ENCODE results near the gene ZFR2. TPM values are rescaled to one million over a fixed set of nuclear protein-coding genes. Genes with fewer than 3 reads are reported as not detected.

ZFR2 gene
- polyA plus RNA-seq, 2 of the 4 experiments (the other 2 are of a cell fraction) = 0.14 to 0.30 TPM

DNA sequence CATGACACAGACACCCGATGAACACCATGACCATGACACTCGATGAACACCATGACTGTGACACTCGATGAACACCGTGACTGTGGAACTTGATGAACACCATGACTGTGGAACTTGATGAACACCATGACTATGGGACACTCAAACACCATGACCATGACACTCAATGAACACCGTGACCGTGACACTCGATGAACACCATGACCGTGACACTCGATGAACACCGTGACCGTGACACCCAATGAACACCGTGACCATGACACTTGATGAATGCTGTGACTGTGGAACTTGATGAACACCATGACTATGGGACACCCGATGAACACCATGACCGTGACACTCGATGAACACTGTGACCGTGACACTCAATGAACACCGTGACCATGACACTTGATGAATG lies 31.5 kb downstream of the ZFR2 start:
- no peak overlapping the region for H3K4me2 ChIP-seq
- TF ChIP-seq TP53 (CRISPR knock-in tag; IDR thresholded peaks at IDR 0.05) (no peak), ZNF302 (CRISPR knock-in tag; IDR thresholded peaks at IDR 0.05) (no peak), RARB (CRISPR knock-in tag; IDR thresholded peaks at IDR 0.05) (no peak)
- TF ChIP-seq, protein P1, sequence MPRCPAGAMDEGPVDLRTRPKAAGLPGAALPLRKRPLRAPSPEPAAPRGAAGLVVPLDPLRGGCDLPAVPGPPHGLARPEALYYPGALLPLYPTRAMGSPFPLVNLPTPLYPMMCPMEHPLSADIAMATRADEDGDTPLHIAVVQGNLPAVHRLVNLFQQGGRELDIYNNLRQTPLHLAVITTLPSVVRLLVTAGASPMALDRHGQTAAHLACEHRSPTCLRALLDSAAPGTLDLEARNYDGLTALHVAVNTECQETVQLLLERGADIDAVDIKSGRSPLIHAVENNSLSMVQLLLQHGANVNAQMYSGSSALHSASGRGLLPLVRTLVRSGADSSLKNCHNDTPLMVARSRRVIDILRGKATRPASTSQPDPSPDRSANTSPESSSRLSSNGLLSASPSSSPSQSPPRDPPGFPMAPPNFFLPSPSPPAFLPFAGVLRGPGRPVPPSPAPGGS (IDR thresholded peaks at IDR 0.05) = no peak
- no peak for FAIRE-seq
- CTCF ChIA-PET = no interaction called here
- ATAC-seq = no peak
- DNase-seq (ENCODE audit: low read depth in 1 of 2, low spot score in 1 of 2) = no peak
- no peak overlapping the region for H3K27ac ChIP-seq
- H3K4me1 ChIP-seq = no peaks in the 10 kb centered on the region
- no peaks in the 10 kb centered on the region for H3K9me3 ChIP-seq
- 71% methylated on average over 17 of the region's 17 CpGs for WGBS (ENCODE audit: missing lambda C conversion rate)
- POLR2A ChIA-PET = no interaction called here
- H3K4me3 ChIP-seq = no peak overlapping the region

DNA sequence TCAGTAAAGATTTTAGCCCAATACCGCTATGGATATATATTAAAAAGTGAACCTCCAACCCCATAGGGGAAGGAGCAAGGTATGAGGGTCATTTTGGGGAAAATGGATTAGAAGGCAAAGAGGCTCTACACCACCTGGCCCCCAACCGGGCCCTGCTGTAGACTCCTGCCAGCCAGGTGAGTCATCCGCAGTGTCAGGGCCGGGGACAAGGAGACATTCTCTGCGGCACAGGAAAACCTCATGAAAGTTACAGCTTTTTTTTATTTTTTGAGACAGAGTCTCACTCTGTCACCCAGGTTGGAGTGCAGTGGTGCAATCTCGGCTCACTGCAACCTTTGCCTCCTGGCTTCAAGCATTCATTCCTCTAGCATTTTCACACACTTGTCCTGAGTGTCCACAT lies 32.0 kb downstream of the ZFR2 start:
- TF ChIP-seq CBX8 (IDR thresholded peaks at IDR 0.05) (no peak), NPAS2 (CRISPR knock-in tag; IDR thresholded peaks at IDR 0.05; ENCODE audit: borderline replicate concordance) (no peak), HOXA7 (CRISPR knock-in tag; IDR thresholded peaks at IDR 0.05) (no peak), HOXB13 (CRISPR knock-in tag; IDR thresholded peaks at IDR 0.05; ENCODE audit: low read depth) (no peak), HDAC2 (IDR thresholded peaks at IDR 0.05) (no peak), BHLHE40 (IDR thresholded peaks at IDR 0.05; ENCODE audit: low read depth, low read length) (no peak), NFE2L2 (conservative IDR thresholded peaks at IDR 0.05; ENCODE audit: low read length) (no peak), CBX2 (IDR thresholded peaks at IDR 0.05; ENCODE audit: borderline replicate concordance, low read depth) (no peak), EP300 (IDR thresholded peaks at IDR 0.05) (no peak), HEYL (CRISPR knock-in tag; IDR thresholded peaks at IDR 0.05) (no peak), EHF (CRISPR knock-in tag; IDR thresholded peaks at IDR 0.05) (no peak), SMC3 (IDR thresholded peaks at IDR 0.05) (no peak), RNF2 (IDR thresholded peaks at IDR 0.05; ENCODE audit: borderline replicate concordance, low read depth) (no peak), GATA3 (IDR thresholded peaks at IDR 0.05; ENCODE audit: borderline replicate concordance) (no peak), POLR2AphosphoS2 (conservative IDR thresholded peaks at IDR 0.05; ENCODE audit: low read length) (no peak), RFX5 (IDR thresholded peaks at IDR 0.05) (no peak), FOXS1 (CRISPR knock-in tag; IDR thresholded peaks at IDR 0.05) (no peak)
- TF ChIP-seq, protein P2, sequence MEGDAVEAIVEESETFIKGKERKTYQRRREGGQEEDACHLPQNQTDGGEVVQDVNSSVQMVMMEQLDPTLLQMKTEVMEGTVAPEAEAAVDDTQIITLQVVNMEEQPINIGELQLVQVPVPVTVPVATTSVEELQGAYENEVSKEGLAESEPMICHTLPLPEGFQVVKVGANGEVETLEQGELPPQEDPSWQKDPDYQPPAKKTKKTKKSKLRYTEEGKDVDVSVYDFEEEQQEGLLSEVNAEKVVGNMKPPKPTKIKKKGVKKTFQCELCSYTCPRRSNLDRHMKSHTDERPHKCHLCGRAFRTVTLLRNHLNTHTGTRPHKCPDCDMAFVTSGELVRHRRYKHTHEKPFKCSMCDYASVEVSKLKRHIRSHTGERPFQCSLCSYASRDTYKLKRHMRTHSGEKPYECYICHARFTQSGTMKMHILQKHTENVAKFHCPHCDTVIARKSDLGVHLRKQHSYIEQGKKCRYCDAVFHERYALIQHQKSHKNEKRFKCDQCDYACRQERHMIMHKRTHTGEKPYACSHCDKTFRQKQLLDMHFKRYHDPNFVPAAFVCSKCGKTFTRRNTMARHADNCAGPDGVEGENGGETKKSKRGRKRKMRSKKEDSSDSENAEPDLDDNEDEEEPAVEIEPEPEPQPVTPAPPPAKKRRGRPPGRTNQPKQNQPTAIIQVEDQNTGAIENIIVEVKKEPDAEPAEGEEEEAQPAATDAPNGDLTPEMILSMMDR (IDR thresholded peaks at IDR 0.05) = no peak
- TF ChIP-seq, protein P3, sequence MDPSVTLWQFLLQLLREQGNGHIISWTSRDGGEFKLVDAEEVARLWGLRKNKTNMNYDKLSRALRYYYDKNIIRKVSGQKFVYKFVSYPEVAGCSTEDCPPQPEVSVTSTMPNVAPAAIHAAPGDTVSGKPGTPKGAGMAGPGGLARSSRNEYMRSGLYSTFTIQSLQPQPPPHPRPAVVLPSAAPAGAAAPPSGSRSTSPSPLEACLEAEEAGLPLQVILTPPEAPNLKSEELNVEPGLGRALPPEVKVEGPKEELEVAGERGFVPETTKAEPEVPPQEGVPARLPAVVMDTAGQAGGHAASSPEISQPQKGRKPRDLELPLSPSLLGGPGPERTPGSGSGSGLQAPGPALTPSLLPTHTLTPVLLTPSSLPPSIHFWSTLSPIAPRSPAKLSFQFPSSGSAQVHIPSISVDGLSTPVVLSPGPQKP (IDR thresholded peaks at IDR 0.05; ENCODE audit: low read depth, low read length) = no peak
- Histone ChIP-seq H3K27ac (no peak overlapping the region), H3K9me3 (no peaks in the 10 kb centered on the region), H3K4me1 (no peaks in the 10 kb centered on the region), H3K4me2 (no peak overlapping the region), H3K4me3 (no peak overlapping the region)
- DNase-seq (ENCODE audit: low read depth in 1 of 2, low spot score in 1 of 2) (no peak), ATAC-seq (no peak), FAIRE-seq (no peak)
- ChIA-PET POLR2A (no interaction called here), CTCF (interaction anchor here (4.1 kb wide), 1 partner anchor 15 kb away, joined by 21 read pairs; no protein-coding TSS in a partner anchor)
- WGBS (ENCODE audit: missing lambda C conversion rate) = 54% methylated on average over 6 of the region's 6 CpGs

DNA sequence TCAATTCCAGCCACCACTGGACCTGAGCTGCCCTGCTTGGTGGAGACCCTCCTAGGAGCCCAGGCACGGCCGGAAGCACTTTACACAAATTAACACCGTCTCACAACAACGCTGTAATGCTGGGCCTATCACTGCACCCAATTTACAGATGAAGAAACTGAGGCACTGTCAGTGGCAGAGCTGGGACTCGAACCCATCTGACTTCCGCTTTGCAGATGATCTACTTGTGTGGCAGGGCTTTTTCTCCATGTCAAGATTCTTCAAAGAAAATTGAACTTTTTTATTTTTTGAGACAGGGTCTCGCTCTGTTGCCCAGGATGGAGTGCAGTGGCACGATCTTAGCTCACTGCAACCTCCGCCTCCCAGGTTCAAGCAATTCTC lies 33.8 kb downstream of the ZFR2 start:
- POLR2A ChIA-PET = no interaction called here
- no peak overlapping the region for H3K4me3 ChIP-seq
- no peak for ATAC-seq
- TF ChIP-seq EHMT2 (IDR thresholded peaks at IDR 0.05; ENCODE audit: low read depth) = no peak
- no peak for TF ChIP-seq TP53 (CRISPR knock-in tag; IDR thresholded peaks at IDR 0.05)
- TF ChIP-seq FOXS1 (CRISPR knock-in tag; IDR thresholded peaks at IDR 0.05) = no peak
- TF ChIP-seq, protein P4, sequence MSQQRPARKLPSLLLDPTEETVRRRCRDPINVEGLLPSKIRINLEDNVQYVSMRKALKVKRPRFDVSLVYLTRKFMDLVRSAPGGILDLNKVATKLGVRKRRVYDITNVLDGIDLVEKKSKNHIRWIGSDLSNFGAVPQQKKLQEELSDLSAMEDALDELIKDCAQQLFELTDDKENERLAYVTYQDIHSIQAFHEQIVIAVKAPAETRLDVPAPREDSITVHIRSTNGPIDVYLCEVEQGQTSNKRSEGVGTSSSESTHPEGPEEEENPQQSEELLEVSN (IDR thresholded peaks at IDR 0.05; ENCODE audit: borderline replicate concordance, low read depth) = no peak
- TF ChIP-seq JUN (IDR thresholded peaks at IDR 0.05) = no peak
- TF ChIP-seq MAFK (IDR thresholded peaks at IDR 0.05; ENCODE audit: partially characterized antibody) = no peak
- TF ChIP-seq RARB (CRISPR knock-in tag; IDR thresholded peaks at IDR 0.05) = no peak
- TF ChIP-seq RFX5 (IDR thresholded peaks at IDR 0.05) = no peak
- TF ChIP-seq FOSB (CRISPR knock-in tag; IDR thresholded peaks at IDR 0.05) = no peak
- TF ChIP-seq HOXA7 (CRISPR knock-in tag; IDR thresholded peaks at IDR 0.05) = no peak
- TF ChIP-seq CHD4 (IDR thresholded peaks at IDR 0.05; ENCODE audit: borderline replicate concordance) = no peak
- TF ChIP-seq NR3C1 (IDR thresholded peaks at IDR 0.05) = no peak
- no peak for TF ChIP-seq NFE2L2 (conservative IDR thresholded peaks at IDR 0.05; ENCODE audit: low read length)
- TF ChIP-seq, protein P2 (IDR thresholded peaks at IDR 0.05) = no peak
- no peak for TF ChIP-seq CBX8 (IDR thresholded peaks at IDR 0.05)

More for the DNA sequence above, 33.8 kb downstream of the ZFR2 start:
- H3K4me2 ChIP-seq = no peak overlapping the region
- CTCF ChIA-PET = interaction anchor here (0.6 to 4.1 kb wide), 2 partner anchors 13 to 176 kb away, joined by 3 to 21 read pairs; no protein-coding TSS in a partner anchor
- no peak overlapping the region for H3K27ac ChIP-seq
- FAIRE-seq = no peak
- no peaks in the 10 kb centered on the region for H3K9me3 ChIP-seq
- 81% methylated on average over 9 of the region's 9 CpGs for WGBS (ENCODE audit: missing lambda C conversion rate)
- DNase-seq (ENCODE audit: low read depth in 1 of 2, low spot score in 1 of 2) = no peak
- no peaks in the 10 kb centered on the region for H3K4me1 ChIP-seq
